ENCODE results near the gene HOXB1. TPM values are rescaled to one million over a fixed set of nuclear protein-coding genes. Genes with fewer than 3 reads are reported as not detected.
"Not testable (repeated sequence)": the region's sequence is repeated elsewhere in the genome, so short reads cannot be mapped to it uniquely, and the experiment has no call there.

The HOXB1 gene
- total and polyA plus RNA-seq, 2 of the 8 experiments (the other 6 are each of a cell fraction or from before 2014, with no cell fraction given) = not detected

DNA sequence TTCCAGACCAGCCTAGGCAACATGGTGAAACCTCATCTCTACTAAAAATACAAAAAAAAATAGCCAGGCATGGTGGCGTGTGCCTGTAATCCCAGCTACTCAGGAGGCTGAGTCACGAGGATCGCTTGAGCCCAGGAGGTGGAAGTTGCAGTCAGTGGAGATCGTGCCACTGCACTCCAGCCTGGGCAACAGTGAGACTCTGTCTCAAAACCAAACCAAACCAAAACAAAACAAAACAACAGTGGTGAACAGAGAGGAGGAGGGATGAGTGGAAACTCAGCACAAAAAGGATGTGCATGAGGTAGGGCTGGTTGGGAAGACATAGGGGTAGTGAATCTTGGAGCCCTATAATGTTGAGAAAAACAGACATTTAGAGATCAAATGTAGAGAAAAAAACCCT is 48.5 kb downstream of the HOXB1 start:
- not testable (repeated sequence) for H3K23ac ChIP-seq (ENCODE audit: insufficient read length); DNase-seq (ENCODE audit: low read depth in 1 of 2, low spot score in 2 of 2); FAIRE-seq

More for the DNA sequence above, 48.5 kb downstream of the HOXB1 start:
- H4K91ac ChIP-seq (replicated peaks; ENCODE audit: insufficient read length, low read length); H3K4me3 ChIP-seq (ENCODE audit: extremely low read depth in 1 of 4, insufficient read depth in 2 of 4, low read depth in 3 of 4, low read length in 4 of 4); H2BK12ac ChIP-seq (ENCODE audit: low read depth, low read length); H3K4me1 ChIP-seq (replicated peaks in 1 of 4; ENCODE audit: control insufficient read depth in 3 of 4, insufficient read depth in 4 of 4, low read length in 3 of 4); H2BK120ac ChIP-seq (replicated peaks; ENCODE audit: low read depth, low read length); H3K9ac ChIP-seq (replicated peaks in 1 of 4; ENCODE audit: extremely low read depth in 1 of 4, low read depth in 3 of 4, low read length in 3 of 4); H3K23me2 ChIP-seq (ENCODE audit: low read depth, low read length); H3K79me1 ChIP-seq (ENCODE audit: low read depth, low read length); H4K8ac ChIP-seq (ENCODE audit: extremely low read depth, insufficient read depth, low read length); H3K27me3 ChIP-seq (replicated peaks in 1 of 4; ENCODE audit: control insufficient read depth in 3 of 4, extremely low read depth in 1 of 4, insufficient read depth in 3 of 4, low read length in 3 of 4); H2AK5ac ChIP-seq (ENCODE audit: low read depth, low read length); H3K18ac ChIP-seq (ENCODE audit: extremely low read depth, low read length); H3K36me3 ChIP-seq (ENCODE audit: control insufficient read depth in 2 of 4, insufficient read depth in 4 of 4, low read length in 3 of 4); H2BK5ac ChIP-seq (ENCODE audit: low read depth, low read length); H2BK15ac ChIP-seq (ENCODE audit: low read length); H3K4me2 ChIP-seq (ENCODE audit: insufficient read depth in 1 of 2, low read depth in 2 of 2, low read length in 2 of 2); H3K9me3 ChIP-seq (ENCODE audit: insufficient read depth in 2 of 2, low read depth in 1 of 2, low read length in 1 of 2); H3K79me2 ChIP-seq (ENCODE audit: control insufficient read depth in 1 of 2, insufficient read depth in 2 of 2, low read length in 2 of 2); H3K27ac ChIP-seq (ENCODE audit: low read depth, low read length); H4K5ac ChIP-seq (ENCODE audit: insufficient read length, low read depth, low read length); H4K20me1 ChIP-seq (replicated peaks in 1 of 2; ENCODE audit: control insufficient read depth in 1 of 2, insufficient read depth in 2 of 2, low read length in 2 of 2); H2AFZ ChIP-seq (ENCODE audit: low read length); H3K4ac ChIP-seq (replicated peaks; ENCODE audit: insufficient read length, low read depth, low read length); H3K56ac ChIP-seq (replicated peaks; ENCODE audit: insufficient read length, low read depth, low read length); H3K14ac ChIP-seq (ENCODE audit: insufficient read length); H2BK20ac ChIP-seq (ENCODE audit: low read length): not testable (repeated sequence)
- 90% methylated on average over 4 of the region's 4 CpGs; no CpG with 5 or more reads in 1 of the 2 experiments for WGBS, 2 experiments (ENCODE audit: extremely low coverage in 1 of 2, insufficient coverage in 1 of 2, insufficient read length in 1 of 2, insufficient replicate concordance in 2 of 2, low coverage in 1 of 2, low lambda C conversion rate in 2 of 2, missing lambda C conversion rate in 1 of 2)
- CTCF ChIA-PET (ENCODE audit: partially characterized antibody) = interaction anchor here (0.6 to 3.5 kb wide), 6 partner anchors 9 to 221 kb away, joined by 3 to 11 read pairs (median 4); no protein-coding TSS in a partner anchor
- POLR2A ChIA-PET (ENCODE audit: partially characterized antibody) = interaction anchor here (0.6 kb wide), 1 partner anchor 65 kb away, joined by 3 read pairs; no protein-coding TSS in a partner anchor
